DMS153 treated with DMSO at 0.1 percent for 48 hours (cell line): ENCODE measurements around the gene ADAP1.
"Not testable (repeated sequence)": the region's sequence is repeated elsewhere in the genome, so short reads cannot be mapped to it uniquely, and the experiment has no call there.

Experiments
- DNase-seq: peaks from one replicate; lab custom pipeline; 2025; ENCODE audit not compliant: unreplicated experiment; lab: John Stamatoyannopoulos, UW

ADAP1 gene, protein sequence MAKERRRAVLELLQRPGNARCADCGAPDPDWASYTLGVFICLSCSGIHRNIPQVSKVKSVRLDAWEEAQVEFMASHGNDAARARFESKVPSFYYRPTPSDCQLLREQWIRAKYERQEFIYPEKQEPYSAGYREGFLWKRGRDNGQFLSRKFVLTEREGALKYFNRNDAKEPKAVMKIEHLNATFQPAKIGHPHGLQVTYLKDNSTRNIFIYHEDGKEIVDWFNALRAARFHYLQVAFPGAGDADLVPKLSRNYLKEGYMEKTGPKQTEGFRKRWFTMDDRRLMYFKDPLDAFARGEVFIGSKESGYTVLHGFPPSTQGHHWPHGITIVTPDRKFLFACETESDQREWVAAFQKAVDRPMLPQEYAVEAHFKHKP

DNA sequence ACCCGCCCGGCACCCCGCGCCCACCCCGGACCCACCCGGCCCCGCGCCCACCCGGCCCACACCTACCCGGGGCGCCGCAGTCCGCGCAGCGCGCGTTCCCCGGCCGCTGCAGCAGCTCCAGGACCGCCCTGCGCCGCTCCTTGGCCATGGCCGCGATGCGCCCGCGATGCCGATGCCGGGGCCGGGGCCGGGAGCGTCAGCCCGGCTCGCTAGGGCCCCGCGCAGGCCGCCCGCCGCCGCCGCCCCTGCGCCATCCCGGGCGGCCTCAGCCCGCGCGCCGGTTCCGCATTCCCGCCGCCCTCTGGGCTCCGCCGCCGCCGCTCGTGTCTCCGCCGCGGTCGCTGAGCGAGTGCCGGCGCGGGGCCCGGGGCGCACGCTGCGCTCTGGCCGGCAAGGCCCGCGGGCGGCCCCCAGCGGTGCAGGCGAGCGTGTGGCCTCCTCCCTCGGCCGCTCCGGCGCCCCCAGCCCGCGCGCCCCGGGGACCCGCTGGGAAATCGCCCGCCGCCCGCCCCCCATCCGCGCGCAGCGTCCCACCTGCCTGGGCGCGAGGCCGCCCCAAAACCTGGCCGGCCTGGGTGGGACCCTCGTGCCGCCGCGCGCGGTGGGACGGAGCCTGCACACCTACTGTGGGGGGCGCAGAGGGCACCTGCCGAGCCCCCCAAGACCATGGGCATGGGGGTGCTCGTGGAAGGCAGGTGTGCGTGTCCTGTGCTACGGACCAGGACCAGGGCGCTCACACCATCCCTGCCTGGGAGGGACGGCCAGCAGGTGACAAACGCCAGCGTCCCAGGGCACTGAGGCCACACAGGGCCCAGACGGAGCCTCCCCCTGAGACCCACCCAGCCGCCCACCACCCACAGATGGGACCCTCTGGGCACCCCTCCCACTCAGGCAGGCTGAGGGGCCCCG, at the start of gene ADAP1:
TSS of gene ADAP1 (minus strand) at position 351 of the 909 bp plus-strand sequence. CDS start at position 148, 203 bp downstream.
- no peak for DNase-seq

DNA sequence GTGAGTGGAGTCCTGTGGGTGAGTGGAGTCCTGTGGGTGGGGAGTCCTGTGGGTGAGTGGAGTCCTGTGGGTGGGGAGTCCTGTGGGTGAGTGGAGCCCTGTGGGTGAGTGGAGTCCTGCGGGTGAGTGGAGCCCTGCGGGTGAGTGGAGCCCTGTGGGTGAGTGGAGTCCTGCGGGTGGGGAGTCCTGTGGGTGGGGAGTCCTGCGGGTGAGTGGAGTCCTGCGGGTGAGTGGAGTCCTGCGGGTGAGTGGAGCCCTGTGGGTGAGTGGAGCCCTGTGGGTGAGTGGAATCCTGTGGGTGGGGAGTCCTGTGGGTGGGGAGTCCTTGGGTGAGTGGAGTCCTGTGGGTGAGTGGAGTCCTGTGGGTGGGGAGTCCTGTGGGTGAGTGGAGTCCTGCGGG, 48.0 kb upstream of the ADAP1 start:
- not testable (repeated sequence) for DNase-seq

DNA sequence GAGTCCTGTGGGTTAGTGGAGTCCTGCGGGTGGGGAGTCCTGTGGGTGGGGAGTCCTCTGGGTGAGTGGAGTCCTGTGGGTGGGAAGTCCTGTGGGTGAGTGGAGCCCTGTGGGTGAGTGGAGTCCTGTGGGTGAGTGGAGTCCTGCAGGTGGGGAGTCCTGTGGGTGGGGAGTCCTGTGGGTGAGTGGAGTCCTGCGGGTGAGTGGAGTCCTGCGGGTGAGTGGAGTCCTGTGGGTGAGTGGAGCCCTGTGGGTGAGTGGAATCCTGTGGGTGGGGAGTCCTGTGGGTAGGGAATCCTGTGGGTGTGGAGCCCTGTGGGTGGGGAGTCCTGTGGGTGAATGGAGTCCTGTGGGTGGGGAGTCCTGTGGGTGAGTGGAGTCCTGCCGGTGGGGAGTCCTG, 47.5 kb upstream of the ADAP1 start:
- DNase-seq, result not testable (repeated sequence)

DNA sequence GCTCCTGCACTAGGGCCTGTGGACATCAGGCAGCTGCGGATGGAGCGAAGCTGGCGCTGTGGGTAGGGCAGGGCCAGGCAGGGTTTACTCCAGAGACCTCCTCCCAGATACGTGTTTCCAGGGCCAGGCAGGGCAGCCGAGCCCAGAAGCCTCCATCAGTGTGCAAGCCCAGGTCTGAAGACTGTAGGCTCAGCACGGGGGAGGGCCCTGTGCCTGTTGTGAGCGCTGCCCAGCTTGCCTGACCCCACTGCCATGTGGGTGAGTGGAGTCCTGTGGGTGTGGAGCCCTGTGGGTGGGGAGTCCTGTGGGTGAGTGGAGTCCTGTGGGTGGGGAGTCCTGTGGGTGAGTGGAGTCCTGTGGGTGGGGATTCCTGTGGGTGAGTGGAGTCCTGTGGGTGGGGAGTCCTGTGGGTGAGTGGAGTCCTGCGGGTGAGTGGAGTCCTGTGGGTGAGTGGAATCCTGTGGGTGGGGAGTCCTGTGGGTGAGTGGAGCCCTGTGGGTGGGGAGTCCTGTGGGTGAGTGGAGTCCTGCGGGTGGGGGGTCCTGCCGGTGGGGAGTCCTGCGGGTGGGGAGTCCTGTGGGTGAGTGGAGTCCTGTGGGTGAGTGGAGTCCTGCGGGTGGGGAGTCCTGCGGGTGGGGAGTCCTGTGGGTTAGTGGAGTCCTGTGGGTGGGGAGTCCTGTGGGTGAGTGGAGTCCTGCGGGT, 46.7 kb upstream of the ADAP1 start:
- DNase-seq, result not testable (repeated sequence)

DNA sequence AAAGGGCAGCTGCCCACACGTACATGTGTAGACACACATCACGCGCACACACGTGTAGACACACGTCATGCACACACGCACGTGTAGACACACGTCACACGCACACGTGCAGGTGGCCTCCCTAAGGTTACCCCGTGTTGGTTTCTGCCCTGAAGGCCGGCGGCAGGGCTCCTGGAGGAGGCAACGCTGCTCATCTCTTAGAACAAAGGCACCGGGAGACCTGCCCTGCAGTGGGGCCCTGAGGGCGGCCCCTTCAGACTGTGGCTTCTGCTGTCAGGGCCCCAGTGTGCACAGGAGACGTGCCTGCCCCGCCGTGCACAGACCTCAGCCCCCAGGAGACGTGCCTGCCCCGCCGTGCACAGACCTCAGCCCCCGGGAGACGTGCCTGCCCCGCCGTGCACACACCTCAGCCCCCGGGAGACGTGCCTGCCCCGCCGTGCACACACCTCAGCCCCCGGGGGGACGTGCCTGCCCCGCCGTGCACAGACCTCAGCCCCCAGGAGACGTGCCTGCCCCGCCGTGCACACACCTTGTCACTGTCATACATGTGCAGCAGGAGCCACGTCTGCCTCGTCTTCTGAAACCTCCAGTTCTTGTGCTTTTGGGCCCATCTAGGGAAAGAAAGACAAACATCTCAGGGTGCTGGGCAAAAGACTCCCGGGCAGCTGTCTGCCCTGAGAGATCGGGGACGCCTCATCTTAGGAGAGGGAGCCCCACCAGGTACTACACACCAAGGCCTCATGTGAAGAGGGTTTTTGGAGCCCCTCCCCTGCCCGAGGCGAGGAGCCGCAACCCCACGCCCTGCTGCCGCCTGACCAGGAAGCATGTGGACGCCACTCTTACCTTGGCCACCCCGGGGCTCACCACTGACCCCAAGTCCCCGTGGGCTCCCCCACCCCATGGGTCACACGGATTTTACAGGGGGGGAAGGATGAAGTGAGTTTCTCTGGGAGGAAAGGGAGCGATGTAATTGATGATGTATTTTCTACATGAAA, 45.8 kb upstream of the ADAP1 start:
- DNase-seq, result no peak

DNA sequence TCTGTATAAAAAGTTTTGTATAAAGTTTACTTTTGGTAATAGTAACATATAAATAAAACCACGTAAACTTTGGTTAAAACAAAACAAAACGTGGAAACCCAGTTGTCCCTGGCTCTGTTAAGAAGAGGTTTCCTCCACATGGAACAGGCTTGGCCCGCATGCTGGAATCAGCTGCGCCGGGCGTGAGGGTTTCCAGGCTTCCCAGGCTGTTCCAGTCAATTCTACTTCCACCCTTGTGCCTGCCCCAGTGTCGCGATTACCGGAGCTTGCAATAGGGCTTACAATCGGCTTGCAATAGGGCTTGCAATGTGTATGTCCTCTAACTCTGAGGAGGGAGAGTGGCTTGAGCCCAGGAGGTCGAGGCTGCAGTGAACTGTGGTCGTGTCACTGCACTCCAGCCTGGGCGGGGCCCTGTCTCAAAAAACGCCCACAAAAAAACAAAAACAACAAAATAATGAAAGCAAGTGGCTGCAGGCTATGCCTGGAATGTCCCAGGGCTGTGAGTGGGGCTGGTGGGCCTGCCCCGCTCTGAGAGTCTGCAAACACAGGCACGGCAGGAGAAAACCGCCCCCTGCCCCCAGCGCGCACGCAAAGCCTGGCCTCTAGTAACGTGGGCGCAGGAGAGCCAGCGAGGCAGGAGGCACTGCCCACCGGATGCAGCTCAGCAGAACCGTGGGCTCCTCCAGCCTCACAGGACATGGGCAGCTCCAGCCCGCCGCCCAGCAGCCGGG, 44.8 kb upstream of the ADAP1 start:
- no peak for DNase-seq

DNA sequence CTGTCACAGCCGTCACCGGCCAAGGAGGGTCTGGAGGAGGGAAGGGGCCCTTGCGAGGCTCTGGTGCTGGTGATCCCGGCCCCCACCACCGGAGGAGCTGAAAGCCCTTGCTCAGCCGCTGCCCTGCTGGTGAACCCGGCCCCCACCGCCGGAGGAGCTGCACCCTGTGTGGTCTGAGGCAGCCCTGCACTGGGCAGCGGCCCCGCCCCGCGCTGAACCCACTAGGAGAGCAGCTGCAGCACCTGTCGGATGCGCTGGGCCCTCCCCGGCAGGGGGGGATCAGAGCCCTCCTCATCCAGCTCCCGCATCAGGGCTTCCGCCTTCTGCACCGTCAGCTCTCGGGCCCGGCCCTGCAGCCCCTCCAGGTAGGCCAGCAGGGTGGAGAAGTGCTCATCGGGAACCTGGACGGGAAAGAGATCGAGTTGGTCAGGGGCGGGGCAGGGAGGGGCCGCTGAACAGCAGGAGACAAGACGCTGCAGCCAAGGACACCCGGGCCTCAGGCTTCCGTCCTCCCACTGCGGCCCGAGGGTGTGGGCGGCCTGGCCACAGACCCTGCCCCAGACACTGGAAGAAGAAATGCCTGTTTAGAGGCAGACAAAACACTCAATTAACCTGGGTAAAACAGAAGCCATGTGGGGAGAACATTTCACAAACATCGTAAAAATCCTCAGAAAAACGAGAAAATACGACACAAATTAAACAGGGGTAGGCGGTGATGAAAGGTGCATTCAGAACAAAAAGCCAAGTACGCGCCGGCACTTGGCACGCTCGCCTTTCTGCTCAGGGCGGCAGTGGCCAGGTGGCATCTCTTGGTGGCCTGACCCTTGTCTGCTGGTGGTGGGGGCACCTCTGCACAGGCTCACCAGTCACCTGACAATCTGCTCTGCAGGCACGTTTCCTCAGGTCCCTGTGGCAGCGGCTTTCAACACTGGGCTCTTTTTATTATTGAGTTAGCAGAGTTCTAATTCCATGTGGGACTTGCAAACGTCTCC, 43.2 kb upstream of the ADAP1 start:
- DNase-seq, result no peak

DNA sequence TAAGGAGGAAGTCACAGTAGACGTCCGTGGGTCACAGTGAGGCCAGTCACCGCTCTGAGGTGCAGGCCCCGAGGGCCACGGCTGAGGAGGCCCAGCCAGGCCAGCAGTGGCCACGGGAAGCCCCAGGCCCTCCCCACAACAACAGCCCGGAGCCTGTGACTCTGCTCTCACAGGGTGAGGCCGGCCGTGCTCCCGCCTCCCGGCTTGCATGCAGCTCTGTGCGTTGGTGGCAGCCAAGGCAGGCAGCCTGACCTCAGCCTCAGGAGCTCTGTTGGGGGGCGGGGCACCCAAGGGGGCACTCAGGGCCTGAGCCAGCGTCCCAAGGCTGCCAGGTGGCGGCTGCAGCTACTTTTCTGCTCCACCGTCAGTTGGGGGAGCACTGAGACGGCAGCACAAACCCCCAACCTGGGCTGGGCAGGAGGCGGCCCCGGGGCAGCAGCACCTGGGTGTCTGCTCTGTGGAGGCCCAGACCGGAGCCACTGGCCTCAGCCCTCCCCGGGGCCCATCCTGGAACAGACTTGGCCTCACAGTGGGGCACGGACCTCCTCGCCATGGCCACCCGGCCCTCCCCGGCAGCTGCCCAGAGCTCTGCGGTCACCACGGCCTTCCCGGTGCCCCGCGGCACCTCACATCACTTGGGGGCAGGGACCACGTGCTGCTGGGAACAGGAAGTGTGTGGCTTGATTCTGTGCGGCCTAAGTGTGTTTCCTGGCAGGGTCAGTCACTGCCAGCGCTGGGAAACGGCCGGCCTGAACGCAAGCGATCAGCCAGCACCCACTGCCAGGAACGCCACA, 41.8 kb upstream of the ADAP1 start:
- DNase-seq, result no peak

DNA sequence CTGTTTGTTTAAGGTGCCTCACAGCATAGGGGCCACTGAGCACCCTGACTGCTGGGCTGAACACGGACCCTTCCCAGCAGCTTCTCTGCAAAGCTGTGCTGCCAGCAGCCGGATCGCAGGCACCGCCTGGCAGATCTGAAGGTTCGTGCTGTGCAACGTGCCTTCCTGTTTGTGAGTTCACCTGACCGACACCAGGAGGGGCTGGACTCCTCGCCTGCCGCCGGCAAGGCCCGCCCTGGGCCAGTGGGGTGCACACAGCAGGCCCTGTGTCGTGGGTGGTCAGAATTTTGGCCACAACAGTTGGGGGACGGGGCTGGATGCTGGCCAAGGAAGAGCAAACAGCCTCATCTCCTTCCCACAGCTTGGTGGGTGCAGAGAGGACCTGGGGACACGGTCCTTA, 41.1 kb upstream of the ADAP1 start:
- no peak for DNase-seq

DNA sequence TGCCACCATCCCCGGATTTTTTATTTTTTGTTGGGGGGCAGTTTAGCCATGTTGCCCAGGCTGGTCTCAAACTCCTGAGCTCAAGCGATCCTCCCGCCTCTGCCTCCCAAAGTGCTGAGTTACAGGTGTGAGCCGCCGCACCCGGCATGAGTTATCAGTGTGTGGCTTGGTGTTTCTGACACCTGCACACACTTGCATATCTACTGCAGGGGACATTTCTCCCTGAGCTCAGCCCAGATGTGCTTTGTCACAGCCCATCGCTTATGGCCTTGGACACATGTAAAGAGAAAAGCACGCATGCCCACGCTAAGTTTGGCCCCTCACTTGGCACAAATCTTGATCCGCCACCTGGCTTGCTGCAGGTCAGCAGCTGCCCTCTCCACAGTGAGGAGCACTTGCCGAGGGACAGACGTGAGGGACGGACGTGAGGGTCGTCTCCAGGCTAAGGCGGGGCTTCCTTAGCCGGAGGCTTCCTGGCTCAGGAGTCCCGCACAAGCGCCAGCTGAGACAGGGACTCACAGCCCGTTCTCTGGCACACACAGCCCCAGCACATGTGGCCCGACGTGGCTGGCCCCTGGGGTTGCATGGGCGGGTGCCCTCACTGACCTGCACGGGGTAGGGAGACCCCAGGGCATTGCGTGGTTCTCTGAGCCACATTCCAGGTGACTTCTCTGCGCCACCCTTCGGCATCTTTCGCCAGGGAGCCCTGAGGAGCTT, 40.3 kb upstream of the ADAP1 start:
- no peak for DNase-seq

DNA sequence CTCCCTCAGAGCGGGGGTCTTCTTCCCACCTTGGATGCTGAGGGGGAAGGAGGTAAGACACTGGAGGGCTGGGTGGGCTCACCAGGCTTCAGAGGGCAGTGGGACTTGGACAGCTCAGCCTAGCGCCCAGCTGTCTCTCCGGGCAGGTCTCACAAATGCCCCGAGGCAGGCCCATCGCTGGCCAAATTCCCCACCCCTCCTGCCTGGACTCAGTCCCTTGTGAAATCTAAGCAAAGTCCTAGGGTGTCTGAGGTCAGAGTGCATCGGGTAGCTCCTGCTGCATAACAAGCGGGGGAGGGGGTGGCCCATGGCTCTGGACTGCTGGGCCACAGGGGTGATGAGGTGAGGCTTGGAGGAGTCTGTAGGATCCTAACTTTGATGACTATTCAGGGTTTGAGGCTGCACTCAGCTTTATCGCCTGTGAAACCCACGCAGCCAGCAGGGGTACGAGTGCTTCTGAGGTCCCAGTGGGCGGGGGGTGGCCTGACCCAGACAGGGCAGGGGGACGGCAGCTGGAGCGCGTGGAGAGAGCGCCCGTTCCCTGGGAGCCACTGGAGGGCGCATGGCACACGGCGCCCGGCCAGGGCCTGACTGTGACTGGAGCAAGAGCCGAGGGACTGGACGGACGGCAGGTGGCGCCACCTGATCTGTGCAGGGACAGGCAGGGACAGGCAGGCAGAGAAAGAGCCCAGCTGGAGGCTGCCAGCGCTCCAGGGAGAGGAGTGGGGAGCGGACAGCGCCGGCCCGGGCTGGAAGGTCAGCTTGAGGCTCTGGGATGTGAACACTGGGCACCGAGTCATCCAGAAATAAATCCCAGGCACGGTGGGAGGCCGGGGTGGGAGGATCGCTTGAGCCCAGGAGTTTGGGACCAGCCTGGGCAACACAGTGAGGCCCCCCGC, 38.5 kb upstream of the ADAP1 start:
- peak; percentile 97 for DNase-seq

DNA sequence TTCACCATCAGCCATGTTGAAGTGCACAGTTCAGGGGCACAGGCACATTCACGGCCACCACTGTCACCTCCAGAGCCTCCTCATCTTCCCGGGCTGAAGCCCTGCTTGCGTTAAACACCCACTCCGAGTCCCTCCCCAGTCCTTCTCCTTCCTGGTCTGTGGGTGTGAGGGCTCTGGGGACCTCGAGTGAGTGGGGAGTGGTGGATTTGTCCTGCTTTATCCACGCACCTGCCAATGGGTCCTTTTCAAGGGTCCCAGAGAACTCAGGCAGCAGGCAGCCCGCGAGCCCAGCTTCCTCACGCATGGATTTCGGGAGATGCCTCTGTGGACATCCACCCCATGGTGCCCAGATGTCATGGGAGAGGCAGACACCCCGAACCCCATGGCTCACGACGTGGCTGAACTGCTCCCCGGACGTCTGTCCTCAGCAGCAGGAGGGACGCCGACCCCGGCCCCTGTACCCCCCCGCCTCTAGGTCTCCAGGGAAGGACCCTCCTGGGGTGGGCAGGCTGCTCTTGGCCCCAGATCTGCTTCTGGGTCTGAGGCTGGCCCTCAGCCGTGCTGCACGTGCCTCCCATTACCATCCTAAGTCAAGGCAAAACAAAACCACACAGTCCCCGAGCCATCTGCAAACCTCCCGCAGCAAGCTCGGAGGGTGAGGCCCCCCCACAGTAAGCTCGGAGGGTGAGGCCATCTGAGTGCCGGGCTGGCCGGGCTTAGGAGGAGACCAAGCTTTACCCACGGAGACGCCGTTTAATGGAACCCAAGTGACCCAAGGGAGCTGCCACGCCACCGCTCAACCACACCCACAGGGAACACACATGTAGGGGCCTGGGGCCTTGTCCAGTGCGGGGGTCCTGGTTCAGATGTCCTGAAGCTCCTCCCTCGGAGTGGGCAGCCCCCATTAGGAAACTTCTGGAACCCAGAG, 37.5 kb upstream of the ADAP1 start:
- DNase-seq, result no peak

DNA sequence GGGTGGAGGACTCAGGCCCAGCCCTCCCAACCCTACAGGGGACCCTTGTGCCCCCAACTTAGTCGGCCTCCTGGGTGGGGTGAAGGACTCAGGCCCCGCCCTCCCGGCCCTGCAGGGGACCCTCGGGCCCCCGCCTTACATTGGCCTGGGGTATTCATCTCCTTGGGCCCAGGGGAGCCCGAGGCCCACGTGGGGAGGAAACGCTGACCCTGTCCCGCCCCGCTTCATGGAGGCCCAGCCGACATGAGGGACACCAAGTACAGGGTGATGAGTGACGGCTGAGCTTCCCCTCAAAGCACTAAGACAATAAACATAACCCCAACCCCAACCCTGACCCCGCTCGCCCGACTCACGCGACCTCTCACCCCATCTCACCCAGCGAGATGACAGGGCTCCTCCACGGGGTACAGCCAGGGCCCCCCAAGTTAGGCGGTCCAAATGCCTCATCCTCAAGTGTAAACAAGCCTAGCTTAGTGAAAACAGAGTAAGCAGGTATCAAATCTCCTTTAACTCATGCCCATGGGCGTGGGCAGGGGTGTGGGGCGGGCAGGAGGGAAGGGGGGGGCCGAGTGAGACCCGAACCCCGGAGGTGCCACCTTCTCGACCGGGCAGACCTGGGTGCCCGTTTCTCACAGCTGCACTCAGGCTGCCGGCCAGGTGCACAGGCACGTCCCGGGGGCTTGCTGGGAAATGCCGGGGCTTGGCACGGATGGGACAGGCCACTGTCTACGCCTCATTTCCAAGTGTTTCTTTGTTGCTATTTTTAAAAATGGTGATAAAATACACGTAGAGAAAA, 36.7 kb upstream of the ADAP1 start:
- no peak for DNase-seq

DNA sequence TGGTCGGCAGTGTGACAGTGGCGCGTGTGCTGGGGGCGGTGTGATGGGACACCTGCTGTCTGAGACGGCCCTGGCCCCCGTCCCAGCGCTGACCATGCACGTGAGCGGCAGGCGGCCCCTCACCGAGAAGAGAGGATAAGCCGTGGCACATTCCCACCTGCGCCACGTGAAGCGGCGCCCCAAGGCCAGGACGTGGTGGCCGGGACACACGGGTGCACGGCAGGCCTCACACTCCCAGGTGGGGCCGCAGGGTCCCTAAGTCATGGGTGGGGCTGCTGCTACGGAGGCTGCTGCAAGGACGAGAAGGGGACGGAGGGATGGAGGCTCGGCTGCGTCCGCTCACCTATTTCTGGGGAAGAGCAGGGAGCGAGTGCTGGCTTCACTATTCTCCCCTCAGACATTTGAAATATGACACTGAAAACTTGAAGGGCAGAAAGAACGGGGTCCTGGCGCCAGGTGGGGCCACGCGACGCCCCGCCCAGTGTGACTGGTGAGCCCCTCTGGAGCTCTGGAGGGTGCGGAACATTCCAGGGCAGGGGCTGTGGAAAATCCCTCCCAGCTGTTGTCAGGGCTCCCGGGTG, 36.0 kb upstream of the ADAP1 start:
- DNase-seq, result no peak
